ENCODE results near the gene DACH1.

DNA sequence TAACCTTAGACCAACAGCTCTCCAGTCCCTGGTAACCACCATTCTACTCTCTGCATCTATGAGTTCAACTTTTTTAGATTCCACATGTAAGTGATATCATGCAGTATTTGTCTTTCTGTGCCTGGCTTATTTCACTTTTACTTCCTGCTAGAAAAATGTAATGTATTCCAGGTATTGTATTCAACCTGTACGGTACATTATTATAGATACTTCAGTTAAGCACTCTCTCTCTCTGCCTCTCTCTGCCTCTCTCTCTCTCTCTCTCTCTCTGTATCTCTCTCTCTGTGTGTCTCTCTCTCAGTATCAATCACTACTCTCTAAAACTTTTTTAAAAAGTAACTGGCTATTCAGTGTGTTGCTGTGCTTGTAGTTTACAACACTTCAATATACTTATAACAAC lies 8.4 kb downstream of the DACH1 start:
- TF ChIP-seq, protein P1, sequence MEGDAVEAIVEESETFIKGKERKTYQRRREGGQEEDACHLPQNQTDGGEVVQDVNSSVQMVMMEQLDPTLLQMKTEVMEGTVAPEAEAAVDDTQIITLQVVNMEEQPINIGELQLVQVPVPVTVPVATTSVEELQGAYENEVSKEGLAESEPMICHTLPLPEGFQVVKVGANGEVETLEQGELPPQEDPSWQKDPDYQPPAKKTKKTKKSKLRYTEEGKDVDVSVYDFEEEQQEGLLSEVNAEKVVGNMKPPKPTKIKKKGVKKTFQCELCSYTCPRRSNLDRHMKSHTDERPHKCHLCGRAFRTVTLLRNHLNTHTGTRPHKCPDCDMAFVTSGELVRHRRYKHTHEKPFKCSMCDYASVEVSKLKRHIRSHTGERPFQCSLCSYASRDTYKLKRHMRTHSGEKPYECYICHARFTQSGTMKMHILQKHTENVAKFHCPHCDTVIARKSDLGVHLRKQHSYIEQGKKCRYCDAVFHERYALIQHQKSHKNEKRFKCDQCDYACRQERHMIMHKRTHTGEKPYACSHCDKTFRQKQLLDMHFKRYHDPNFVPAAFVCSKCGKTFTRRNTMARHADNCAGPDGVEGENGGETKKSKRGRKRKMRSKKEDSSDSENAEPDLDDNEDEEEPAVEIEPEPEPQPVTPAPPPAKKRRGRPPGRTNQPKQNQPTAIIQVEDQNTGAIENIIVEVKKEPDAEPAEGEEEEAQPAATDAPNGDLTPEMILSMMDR (IDR thresholded peaks at IDR 0.05; ENCODE audit: low read depth, low read length) = no peak
- TF ChIP-seq EZH2phosphoT487 (IDR thresholded peaks at IDR 0.05; ENCODE audit: low read depth) = no peak
